GM18502 (cell line): ENCODE data around the gene DSE.

Experiments used
- ATAC-seq: cut with Tn5 transposase; IDR thresholded peaks from one replicate; pipeline ENCODE4 v1.9.1; 2021; ENCODE audit warnings: mild to moderate bottlenecking; ENCODE audit not compliant: unreplicated experiment, poor library complexity

The DSE gene

DNA sequence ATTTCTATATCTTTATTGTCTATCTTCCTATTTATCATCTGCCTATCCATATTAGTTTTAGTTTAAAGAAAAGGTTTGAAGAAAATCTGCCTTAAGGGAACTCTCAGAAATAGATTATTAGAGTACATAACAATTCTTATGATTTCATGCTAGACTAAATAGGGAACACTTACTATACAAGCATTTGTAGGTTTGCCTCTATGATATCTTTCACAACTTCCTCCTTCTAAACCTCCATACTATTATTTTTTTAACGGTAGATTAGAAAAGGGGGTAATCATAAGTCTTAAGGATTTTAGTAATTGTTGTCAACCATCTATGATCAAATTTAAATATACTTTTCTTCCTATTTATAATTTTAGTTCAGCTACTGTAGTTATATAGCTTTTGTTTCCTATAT lies 11.6 kb upstream of the DSE start:
- ATAC-seq, result no peak

DNA sequence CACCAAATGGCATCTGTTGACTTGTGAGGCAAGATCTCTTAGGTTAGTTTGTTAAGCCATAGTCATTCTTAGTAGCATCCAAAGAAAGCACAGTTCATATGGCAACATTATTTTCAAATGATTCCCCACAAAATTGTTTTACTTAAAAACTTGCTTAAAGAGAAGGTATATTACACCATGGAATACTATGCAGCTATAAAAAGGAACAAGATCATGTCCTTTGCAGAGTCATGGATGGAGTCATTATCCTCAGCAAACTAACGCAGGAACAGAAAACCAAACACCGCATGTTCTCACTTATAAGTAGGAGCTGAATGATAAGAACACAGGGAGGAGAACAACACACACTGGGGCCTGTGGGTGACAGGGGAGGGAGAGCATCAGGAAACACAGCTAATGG lies 10.9 kb upstream of the DSE start:
- no peak for ATAC-seq

DNA sequence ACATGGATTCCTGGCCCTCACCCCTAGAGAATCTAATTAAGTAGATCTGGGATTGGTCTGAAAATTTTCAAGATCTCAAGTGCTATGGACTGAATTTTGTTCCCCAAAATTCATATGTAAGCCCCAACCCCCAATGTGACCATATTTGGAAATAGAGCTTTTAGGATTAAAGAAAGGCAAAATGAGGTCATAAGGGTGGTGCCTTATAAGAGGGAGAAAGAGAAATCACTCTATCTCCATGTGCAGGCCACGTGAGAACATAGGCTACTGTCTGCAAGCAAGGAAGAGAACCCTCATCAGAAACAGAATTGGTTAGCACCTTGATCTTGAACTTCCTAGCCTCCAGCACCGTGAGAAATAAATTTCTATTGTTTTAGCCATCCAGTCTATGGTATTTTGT lies 8.5 kb upstream of the DSE start:
- no peak for ATAC-seq

DNA sequence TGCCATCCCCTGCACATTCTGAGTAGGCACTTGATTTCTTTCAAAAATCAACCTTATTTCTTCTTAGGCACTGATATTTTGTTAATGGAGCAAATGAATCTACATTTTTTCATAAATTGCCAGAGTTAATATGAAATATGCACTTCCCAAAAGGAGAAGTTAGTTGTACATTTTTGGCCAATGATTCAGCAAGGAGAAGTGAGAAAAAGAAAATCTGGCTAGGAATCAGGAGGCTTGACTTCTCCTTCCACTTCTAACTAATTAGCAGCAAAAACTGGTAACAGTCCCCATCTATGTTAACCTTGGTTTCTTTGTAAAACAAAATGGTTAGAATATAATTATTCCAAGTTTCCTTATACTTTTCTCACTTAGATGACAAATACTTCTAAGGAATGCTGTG lies 7.0 kb upstream of the DSE start:
- no peak for ATAC-seq

DNA sequence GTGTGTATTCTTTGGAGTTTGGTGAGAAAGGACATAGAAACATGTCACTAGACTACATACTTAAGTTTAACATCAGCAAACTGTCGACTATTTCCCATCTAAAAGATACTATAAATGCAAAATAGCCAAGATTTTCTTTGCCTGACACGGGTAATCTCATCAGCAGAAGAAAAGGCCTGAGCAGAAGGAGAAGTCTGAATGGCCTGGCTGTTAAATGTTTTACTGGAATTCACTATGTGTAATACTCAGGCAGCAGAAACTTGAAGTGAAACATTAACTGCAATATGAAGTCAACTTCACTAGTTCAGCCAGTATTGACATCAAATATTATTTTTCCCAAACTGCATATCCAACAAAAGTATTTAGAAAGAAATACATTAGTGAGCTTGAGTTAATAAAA lies 6.4 kb upstream of the DSE start:
- no peak for ATAC-seq

DNA sequence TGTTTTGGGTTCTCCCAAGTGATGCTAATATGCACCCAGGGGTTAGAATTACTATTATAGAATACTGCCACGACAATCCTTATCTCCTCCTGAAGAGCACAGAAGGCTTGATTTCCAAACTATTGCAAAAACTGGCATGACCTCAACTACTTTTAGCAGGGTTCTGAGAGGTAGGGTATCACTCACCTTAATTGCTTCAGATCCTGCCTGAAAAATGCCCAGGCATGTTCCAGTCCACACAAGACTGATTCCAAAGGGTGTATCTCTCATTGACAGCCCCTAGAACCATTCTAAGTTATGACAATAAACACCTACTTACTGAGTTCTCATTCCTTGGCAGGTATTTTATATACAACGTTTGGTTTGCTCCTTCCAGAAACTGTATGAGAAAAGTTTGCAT lies 5.0 kb upstream of the DSE start:
- no peak for ATAC-seq

DNA sequence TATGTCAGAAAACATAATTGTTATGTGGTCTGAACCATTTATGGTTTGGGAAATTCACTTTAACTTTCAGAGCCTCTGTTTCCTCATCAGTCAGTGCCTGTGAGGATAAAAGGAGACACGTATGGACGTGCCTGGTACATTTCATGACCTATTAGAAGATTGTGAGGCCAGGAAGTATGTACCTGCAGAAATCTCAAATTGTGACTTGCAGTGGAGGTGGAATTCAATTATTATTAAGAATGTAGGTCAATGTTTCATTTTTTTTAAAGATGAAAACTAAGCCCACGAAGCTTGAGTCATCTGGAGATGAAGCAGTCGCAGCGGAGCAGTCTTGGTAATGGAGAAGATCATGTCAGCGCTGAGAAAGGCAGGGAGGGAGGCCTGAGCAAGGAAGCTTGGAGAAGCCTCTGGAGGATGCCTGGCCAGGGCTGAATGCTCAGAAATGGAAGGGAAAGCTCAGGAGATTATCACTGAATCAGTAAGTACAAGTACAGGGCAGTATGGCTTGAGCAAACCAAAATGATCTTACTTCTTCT lies 3.9 kb upstream of the DSE start:
- ATAC-seq, result no peak

DNA sequence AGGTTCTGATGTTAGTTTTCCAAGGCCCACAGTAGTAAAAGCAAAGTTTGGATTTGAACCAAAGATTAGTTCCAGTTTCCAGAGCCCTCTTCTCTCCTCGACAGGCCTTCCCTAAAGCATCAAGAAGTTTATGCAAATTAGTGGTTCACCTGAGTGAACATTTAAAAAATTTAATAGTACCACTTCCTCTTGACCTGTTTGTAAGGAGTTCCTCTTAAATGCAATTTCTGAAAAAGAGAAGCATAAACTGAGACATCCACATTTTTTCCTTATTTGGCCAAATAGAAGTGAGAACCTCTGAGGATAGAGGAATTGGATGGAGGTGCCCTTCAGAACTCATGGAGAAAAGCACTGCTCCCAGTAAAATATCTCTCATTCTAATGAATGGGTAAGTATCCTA lies 1.2 kb upstream of the DSE start:
- peak; percentile 44 for ATAC-seq

DNA sequence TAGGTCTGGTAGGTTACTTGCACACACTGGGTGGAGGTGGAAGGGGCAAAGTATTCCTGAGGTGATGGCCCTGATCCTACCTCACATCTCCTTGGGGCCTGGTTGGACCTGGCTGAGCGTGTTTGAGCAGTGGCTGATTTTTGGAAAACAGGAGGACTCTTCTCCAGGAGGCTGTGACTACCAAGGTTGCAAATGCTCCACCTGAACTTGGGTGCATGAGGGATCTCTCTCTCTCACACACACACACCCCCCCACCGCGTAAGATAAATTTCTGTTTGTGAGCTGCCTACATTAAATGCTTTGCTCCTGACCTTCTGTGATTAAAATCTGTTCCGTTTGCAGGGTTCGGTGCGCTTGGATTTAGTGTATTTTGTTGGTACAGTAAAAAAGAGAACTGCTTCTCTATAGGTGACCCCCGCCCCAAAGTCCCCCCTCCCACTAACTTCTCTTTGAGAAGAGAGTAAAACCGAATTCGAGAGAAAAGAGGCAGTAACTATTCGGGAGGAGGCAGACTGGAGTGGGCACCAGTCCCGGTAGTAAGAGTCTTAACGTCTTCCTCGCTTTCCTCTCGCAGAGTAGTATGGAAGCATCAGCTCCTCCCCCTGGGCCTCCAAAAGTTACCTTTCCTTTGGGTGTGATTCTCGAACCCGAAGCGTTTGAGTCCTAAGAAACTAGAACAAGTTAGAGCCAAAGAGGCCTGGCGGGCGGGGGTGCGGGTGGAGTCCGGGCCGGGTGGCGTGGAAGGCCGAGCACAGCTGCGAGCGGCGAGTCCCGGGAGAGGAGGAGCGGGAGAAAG lies 585 bp upstream of the DSE start:
- no peak for ATAC-seq

DNA sequence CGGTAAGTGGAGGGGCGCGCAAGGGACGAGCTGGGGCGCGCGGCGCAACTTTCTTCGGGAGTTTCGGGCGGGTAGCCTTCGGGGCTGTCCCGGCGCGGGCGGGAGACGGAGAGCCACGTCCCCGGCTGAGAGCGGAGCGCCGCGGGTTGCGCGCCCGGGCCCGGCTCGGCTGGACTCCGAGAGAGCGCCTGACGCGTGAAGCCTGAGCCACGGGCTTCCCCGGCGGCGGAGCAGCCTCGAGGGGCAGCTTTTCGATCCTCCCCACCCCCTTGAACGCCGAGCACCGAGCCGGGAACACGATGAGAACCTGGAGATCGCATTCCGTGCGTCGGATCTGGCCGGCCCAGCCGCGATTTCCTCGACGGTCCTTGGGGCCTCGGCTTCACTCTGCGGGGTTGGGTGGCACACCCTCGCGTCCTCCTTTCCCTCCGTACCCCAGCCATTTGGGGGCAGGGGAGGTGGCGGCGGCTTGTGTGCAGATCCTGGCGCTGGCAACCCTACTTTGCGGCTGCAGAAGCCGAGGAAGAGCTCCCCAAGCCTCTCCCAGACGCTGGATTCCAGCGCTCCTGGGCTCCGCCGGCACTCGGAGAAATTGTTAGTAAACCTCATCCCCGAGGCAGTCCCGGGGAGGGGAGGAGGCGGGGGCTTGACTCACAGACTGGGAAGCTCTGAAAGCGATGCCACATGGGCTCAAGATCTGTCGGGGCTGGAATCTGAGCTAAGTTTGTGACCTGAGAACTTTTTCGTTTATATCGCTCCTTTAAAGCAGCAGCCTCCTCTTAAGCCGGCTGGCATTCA lies 572 bp downstream of the DSE start:
- peak; percentile 50 for ATAC-seq

DNA sequence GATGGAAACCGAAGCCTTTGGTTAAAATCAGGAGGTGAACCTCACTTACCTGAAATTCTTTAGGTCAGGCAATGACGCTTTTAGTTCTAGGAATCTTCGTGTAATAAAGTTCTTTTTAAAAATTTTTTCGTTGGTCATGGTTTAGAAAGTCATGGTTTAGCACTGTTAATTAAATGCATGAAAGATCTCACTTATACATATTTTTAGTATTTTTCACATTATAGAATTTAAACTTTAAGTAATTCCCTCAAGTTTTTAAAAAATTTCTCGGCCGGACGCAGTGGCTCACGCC lies 1.1 kb downstream of the DSE start:
- no peak for ATAC-seq

DNA sequence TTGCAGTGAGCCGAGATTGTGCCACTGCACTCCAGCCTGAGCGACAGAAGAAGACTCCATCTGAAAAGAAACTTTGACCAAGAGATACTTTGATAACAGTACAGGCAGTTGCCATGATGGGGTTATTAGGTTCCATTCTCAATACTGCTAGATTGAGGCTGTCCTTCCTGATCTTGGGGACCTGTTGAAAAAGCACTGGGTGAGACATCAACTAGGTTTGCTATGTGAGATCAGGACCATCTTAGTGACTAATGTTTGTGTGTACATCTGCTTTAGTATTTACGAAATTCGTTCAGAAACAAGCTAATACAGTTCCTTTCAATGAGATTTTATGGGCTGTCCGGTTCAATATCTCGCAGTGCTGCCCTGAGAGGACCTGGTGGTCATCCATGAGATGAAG lies 2.6 kb downstream of the DSE start:
- ATAC-seq, result no peak

DNA sequence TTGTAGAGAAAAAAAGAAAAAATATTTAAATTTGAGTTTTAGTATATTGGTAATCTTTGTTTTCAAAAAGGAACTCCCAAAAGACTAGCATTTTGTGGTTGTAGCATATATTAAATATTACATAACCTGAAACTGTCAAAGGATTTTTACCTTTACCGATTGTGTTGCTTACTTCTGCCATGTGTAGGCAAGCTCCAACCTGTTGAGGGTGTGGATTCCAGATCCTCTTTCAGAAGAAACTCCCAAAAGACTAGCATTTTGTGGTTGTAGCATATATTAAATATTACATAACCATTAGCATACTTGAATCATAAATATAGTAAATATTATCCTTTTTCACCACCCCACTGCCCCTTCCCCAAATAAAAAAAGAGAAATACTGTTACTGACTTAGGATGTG lies 3.2 kb downstream of the DSE start:
- no peak for ATAC-seq

DNA sequence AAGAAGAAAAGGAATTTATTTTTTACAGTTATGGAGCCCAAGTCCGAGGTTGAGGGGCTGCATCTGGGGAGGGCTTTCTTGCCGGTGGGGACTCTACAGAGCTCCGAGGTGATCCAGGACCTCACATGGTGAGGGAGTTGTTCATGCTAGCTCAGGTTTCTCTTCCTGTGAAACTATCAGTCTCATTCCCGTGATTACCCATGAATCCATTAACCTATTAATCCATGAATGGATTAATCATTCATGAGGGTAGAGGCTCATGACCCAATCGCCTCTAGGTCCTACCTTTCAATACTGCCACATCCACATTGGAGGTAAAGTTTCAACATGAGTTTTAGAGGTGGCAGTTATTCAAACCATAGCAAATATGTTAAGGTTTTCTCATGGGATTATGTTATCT lies 3.8 kb downstream of the DSE start:
- no peak for ATAC-seq

DNA sequence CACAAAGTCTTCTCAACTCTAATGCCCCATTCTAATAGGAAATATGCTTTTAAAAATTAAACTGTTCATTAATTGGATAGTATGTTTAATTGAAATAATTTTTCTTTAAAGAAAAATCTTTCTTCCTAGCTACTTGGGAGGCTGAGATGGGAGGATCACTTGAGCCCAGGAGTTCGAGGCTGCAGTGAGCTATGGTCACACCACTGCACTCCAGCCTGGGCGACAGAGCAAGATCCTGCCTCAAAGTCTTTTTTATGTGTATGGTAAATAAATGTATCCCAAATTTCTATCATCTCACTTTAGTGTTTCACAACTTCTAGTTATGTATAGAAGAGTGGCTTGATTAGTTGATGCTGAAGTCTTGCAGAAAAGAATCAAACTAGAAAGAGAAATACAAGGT lies 4.5 kb downstream of the DSE start:
- ATAC-seq, result no peak

DNA sequence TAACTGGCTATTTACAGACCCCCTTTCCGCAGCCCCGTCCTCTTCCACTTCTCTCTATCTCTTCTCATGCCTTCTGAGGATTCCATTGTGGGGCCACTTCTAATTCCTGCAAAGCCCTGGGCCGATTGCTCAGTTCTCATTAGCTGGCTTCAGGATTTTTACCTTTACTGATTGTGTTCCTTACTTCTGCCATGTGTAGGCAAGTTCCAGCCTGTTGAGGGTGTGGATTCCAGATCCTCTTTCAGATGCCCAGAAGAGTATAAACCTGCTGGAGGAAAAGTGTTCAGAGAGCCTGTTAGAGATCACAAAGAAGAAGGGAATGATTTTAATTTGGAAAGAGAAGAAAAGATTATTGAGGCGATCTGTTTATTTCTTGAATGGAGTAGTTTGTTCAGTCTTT lies 5.4 kb downstream of the DSE start:
- ATAC-seq, result no peak

DNA sequence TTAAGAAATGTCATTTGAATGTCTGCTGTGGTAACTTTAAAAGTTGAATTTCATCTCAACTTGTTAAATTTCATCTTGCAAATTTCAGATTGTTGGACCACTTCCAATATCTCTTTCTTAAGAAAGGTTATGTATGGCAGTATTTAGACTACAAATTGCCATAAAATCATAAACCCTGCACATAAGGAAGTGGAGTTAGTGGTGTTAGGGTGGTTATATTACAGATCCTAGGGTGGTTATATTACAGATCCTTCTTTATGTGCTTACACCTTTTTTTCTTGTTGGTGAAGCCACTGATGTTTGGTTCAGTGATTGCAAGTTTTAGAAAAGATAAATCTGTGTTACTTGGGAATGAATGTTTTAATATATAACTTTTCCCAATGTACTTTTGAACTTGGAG lies 9.0 kb downstream of the DSE start:
- ATAC-seq, result no peak

DNA sequence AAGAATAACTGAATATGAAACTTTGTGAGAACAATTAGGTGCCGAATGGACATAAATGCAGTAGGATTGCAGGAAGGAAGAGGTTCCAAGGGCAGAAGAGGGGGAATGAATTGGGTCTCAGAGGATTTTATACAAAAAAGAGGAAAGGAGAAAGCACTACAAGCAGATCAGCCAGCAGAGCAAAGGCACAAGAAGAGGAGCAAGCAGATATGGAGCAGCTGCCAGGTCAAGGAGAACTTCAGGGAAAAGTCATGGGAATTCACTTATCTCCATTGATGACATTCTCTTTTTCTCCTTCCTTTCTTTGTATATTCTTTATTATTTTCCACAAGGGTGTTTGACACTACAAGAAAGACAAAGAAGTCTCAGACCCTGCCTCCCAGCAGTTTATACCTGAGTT lies 9.6 kb downstream of the DSE start:
- no peak for ATAC-seq

DNA sequence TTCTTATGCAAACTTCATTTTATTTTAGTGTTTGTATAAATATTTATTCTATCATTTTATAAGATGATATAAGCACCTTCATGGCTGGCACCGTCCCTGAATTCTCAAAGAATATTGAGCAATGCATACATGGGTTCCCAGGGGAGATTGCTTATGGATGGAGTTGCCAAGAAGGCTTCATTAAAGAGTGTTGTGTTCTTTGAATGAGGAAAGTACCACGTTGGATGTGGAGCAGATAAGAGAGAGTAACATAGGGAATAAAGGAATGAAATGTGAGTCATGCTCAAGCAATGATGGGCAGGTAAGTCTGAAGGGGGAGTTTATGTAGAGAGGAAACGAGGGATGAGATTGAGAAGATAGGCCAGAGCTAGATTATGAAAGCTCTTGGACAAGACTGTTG lies 10.3 kb downstream of the DSE start:
- ATAC-seq, result no peak

DNA sequence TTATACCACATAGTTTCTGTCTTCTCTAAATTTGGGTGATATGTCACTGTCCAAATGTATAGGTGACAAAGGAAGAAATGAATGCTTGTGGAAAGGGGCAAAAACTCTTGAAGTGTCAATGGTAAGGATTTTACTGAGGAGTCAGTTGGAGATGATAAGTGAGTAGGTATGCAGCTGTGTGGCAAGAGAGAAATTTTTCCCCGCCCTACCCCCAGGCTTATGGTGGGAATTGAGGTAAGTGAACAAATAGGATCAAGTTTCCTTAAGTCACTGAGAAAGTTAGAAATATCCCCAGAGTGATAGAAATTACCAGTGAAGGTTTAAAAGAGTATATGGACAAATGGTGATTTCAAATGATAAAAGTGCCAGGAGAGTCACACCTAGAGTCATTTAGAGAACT lies 11.8 kb downstream of the DSE start:
- no peak for ATAC-seq

DNA sequence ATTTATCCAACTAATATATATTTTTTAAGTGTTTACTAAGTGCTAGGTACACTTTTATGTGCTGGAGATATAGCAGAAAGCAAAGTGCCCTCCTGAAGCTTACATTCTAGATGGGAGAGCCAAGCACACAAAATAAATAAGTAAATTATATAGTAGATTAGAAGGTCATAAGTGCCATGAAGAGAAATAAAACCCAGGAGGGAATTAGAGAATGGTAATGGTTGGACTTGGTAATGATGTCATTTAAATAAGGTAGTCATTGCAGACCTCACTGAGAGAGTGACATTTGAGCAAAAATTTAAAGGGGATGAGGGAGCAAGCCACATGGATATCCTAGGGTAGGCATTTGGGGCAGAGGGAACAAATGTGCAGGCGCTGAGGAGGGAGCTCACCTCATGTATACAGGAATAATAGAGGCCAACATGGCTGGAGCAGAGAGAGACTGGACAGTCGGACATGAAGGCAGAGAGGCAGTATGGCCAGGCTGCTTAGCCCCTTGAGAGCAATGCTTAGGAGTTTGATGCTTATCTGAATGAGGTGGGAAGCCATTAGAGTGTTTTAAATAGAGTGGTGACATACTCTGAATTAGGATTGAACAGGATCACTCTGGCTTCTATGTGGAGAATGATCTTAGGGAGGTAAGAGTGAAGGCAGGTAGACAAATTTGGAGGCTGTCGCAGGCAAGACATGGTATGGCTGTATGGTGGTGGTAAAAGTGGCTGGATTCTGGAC lies 14.1 kb downstream of the DSE start:
- no peak for ATAC-seq
